Thoracic aorta (tissue), 2 donors: ENCODE measurements around the gene SLC7A1. TPM values are rescaled to one million over a fixed set of nuclear protein-coding genes. Genes with fewer than 3 reads are reported as not detected.

ENCODE experiments used
- ATAC-seq: fragments of 150-250 bp; one replicate; pipeline ENCODE4 v1.8.0; 2017; ENCODE audit warnings: low read depth; ENCODE audit not compliant: insufficient number of reproducible peaks, low FRiP score
- DNase-seq: peaks from one replicate; pipeline ENCODE4 v3.0.0-alpha.2; 2020; ENCODE audit warnings: low spot score
- H3K27ac ChIP-seq, 2 donors: fragments of 200-600 bp; sonication (generic); 1 replicate in 1 of 2; 2 replicates in 1 of 2; pipeline ENCODE4 v1.5.1; 2016; ENCODE audit warnings: mild to moderate bottlenecking in 2 of 2, moderate library complexity in 2 of 2
- H3K27me3 ChIP-seq: fragments of 200-600 bp; sonication (generic); replicated peaks from 2 replicates; pipeline ENCODE4 v1.6.0; 2016; ENCODE audit warnings: mild to moderate bottlenecking; ENCODE audit not compliant: insufficient read depth
- H3K36me3 ChIP-seq: fragments of 200-600 bp; sonication (generic); one replicate; pipeline ENCODE4 v1.5.1; 2016
- H3K4me1 ChIP-seq, 2 donors: fragments of 200-600 bp; sonication (generic); 1 replicate in 1 of 2; 2 replicates in 1 of 2; pipeline versions ENCODE4 v1.5.1 to v1.6.0; 2016; ENCODE audit warnings: low read depth in 2 of 2, mild to moderate bottlenecking in 1 of 2; ENCODE audit not compliant: control insufficient read depth in 1 of 2
- H3K4me3 ChIP-seq: fragments of 200-600 bp; sonication (generic); 2 replicates; pipeline ENCODE4 v1.5.1; 2016; ENCODE audit warnings: mild to moderate bottlenecking
- H3K9me3 ChIP-seq: fragments of 200-600 bp; sonication (generic); 2 replicates; pipeline ENCODE4 v1.5.1; 2016
- CTCF ChIP-seq: fragments of 200-600 bp; sonication (generic); IDR thresholded peaks from one replicate; pipeline ENCODE4 v1.5.1; 2019; ENCODE audit warnings: antibody characterized with exemption
- total RNA-seq, 2 donors: library from RNA; depleted of rRNA; stranded (reverse); fragments of >200 nt; gene quantifications; one replicate each; pipeline versions ENCODE4 v1.1.0 to v1.2.3, GENCODE V29; 2016

Gene SLC7A1
- total RNA-seq, 2 donors from 2014 or later: 24.0 to 39.1 TPM

- TF ChIP-seq CTCF: no peak
- ATAC-seq (no peak), DNase-seq (no peak)
- no peak overlapping the region for H3K4me3 ChIP-seq
- peaks cover 8% of the 10 kb centered on the region for H3K36me3 ChIP-seq
- no peak overlapping the region for H3K27ac ChIP-seq
- H3K4me1 ChIP-seq: peaks cover 0 to 21% of the 10 kb centered on the region in 2 donors
- H3K9me3 ChIP-seq: no peaks in the 10 kb centered on the region
- H3K27me3 ChIP-seq: no peaks in the 10 kb centered on the region
Measured at GRCh38 chr13:29550430-29550988, 45.0 kb downstream of the SLC7A1 start.

- no peak for TF ChIP-seq CTCF
- ATAC-seq (no peak), DNase-seq (no peak)
- Histone ChIP-seq H3K36me3 (peaks cover 8% of the 10 kb centered on the region), H3K4me1 (peaks cover 0 to 21% of the 10 kb centered on the region in 2 donors), H3K27me3 (no peaks in the 10 kb centered on the region), H3K9me3 (no peaks in the 10 kb centered on the region), H3K4me3 (no peak overlapping the region), H3K27ac (no peak overlapping the region)
Measured at GRCh38 chr13:29548722-29549121, 46.8 kb downstream of the SLC7A1 start.

- Histone ChIP-seq H3K4me1 (peaks cover 0 to 21% of the 10 kb centered on the region in 2 donors), H3K9me3 (no peaks in the 10 kb centered on the region), H3K36me3 (no peaks in the 10 kb centered on the region), H3K4me3 (no peak overlapping the region), H3K27me3 (no peaks in the 10 kb centered on the region), H3K27ac (no peak overlapping the region)
- DNase-seq: no peak
- no peak for ATAC-seq
- no peak for TF ChIP-seq CTCF
Measured at GRCh38 chr13:29547153-29547552, 48.3 kb downstream of the SLC7A1 start.

GRCh38 chr13:29546662-29547061 is 48.8 kb downstream of the SLC7A1 start:
- DNase-seq: no peak
- Histone ChIP-seq H3K36me3 (no peaks in the 10 kb centered on the region), H3K4me1 (peaks cover 0 to 21% of the 10 kb centered on the region in 2 donors), H3K27ac (no peak overlapping the region), H3K27me3 (no peaks in the 10 kb centered on the region), H3K4me3 (no peak overlapping the region), H3K9me3 (no peaks in the 10 kb centered on the region)
- no peak for ATAC-seq
- TF ChIP-seq CTCF: no peak

- no peak for ATAC-seq
- Histone ChIP-seq H3K4me3 (no peak overlapping the region), H3K27ac (no peak overlapping the region), H3K9me3 (no peaks in the 10 kb centered on the region), H3K36me3 (no peaks in the 10 kb centered on the region), H3K4me1 (peaks cover 0 to 21% of the 10 kb centered on the region in 2 donors), H3K27me3 (no peaks in the 10 kb centered on the region)
- TF ChIP-seq CTCF: no peak
- DNase-seq: no peak
Measured at GRCh38 chr13:29545988-29546387, 49.5 kb downstream of the SLC7A1 start.
